Type B pancreatic cell (in vitro differentiated cells): ENCODE results near the gene SLC35B2. TPM values are rescaled to one million over a fixed set of nuclear protein-coding genes. Genes with fewer than 3 reads are reported as not detected.

Source experiments
- DNase-seq: peaks from one replicate; pipeline ENCODE4 v3.0.0; 2021; ENCODE audit warnings: mixed read lengths; ENCODE audit not compliant: unreplicated experiment; ENCODE audit errors: extremely low spot score
- H3K27ac Mint-ChIP-seq: 2 replicates; pipeline ENCODE4 v1.8.0; 2021; ENCODE audit warnings: mild to moderate bottlenecking, mixed read lengths
- H3K27me3 Mint-ChIP-seq: 2 replicates; pipeline ENCODE4 v1.8.0; 2021; ENCODE audit warnings: mixed read lengths
- H3K36me3 Mint-ChIP-seq: 2 replicates; pipeline ENCODE4 v1.8.0; 2021; ENCODE audit warnings: mixed read lengths
- H3K4me1 Mint-ChIP-seq: one replicate; pipeline ENCODE4 v1.8.0; 2021; ENCODE audit warnings: mixed read lengths; ENCODE audit not compliant: unreplicated experiment
- H3K4me3 Mint-ChIP-seq: 2 replicates; pipeline ENCODE4 v1.8.0; 2021; ENCODE audit warnings: mild to moderate bottlenecking, mixed read lengths
- H3K9me3 Mint-ChIP-seq: 2 replicates; pipeline ENCODE4 v1.8.0; 2021; ENCODE audit warnings: mixed read lengths
- total RNA-seq: library from RNA; stranded (reverse); gene quantifications from 2 replicates; pipeline ENCODE4 v1.2.1, GENCODE V29; 2021; ENCODE audit warnings: low replicate concordance
- TF ChIP-seq, protein P1 (sequence below): fragments of 200-600 bp; sonication (generic); conservative IDR thresholded peaks from 2 replicates; pipeline ENCODE4 v1.5.0; 2021; ENCODE audit warnings: antibody characterized with exemption, mild to moderate bottlenecking

The SLC35B2 gene
- total RNA-seq, 1 donor from 2014 or later, result 39.6 TPM

- TF ChIP-seq, protein P1, sequence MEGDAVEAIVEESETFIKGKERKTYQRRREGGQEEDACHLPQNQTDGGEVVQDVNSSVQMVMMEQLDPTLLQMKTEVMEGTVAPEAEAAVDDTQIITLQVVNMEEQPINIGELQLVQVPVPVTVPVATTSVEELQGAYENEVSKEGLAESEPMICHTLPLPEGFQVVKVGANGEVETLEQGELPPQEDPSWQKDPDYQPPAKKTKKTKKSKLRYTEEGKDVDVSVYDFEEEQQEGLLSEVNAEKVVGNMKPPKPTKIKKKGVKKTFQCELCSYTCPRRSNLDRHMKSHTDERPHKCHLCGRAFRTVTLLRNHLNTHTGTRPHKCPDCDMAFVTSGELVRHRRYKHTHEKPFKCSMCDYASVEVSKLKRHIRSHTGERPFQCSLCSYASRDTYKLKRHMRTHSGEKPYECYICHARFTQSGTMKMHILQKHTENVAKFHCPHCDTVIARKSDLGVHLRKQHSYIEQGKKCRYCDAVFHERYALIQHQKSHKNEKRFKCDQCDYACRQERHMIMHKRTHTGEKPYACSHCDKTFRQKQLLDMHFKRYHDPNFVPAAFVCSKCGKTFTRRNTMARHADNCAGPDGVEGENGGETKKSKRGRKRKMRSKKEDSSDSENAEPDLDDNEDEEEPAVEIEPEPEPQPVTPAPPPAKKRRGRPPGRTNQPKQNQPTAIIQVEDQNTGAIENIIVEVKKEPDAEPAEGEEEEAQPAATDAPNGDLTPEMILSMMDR, result no peak
- Mint-ChIP-seq H3K9me3 (no peaks in the 10 kb centered on the region), H3K27ac (no peak overlapping the region), H3K36me3 (no peaks in the 10 kb centered on the region), H3K4me3 (peak overlapping the region; percentile 81), H3K27me3 (peaks cover 60% of the 10 kb centered on the region), H3K4me1 (no peaks in the 10 kb centered on the region)
- no peak for DNase-seq
Observed at GRCh38 chr6:44271914-44272313, 14.6 kb upstream of the SLC35B2 start.

DNA sequence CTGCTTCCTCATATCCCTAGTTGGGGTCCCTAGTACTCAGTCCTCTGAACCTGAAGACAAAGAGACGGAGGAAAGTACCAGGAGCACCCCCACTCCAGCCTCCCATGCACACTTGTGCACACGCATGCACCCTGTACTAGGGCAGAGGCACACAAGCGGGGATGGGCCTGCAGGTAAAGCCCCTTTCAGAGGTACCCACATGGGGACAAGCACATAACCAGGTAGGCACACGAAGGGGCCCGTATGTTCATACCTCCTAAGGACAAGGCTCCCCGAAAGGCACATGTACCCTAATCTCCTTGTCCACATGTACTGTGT, 14.0 kb upstream of the SLC35B2 start:
- Mint-ChIP-seq H3K27ac (no peak overlapping the region), H3K4me3 (peak overlapping the region; percentile 81), H3K4me1 (no peaks in the 10 kb centered on the region), H3K27me3 (peaks cover 60% of the 10 kb centered on the region), H3K36me3 (no peaks in the 10 kb centered on the region), H3K9me3 (no peaks in the 10 kb centered on the region)
- DNase-seq, result no peak
- TF ChIP-seq, protein P1, result no peak

GRCh38 chr6:44270526-44271405, 13.4 kb upstream of the SLC35B2 start:
- no peaks in the 10 kb centered on the region for H3K36me3 Mint-ChIP-seq
- DNase-seq, result no peak
- no peak overlapping the region for H3K27ac Mint-ChIP-seq
- no peaks in the 10 kb centered on the region for H3K4me1 Mint-ChIP-seq
- peak overlapping the region; percentile 81 for H3K4me3 Mint-ChIP-seq
- TF ChIP-seq, protein P1, result no peak
- H3K9me3 Mint-ChIP-seq, result no peaks in the 10 kb centered on the region
- H3K27me3 Mint-ChIP-seq, result peaks cover 60% of the 10 kb centered on the region

- Mint-ChIP-seq H3K36me3 (no peaks in the 10 kb centered on the region), H3K4me3 (peak within 1 kb of the TSS; percentile 83), H3K27ac (no peak within 1 kb of the TSS), H3K27me3 (peaks cover 60% of the 10 kb centered on the region), H3K9me3 (no peaks in the 10 kb centered on the region), H3K4me1 (no peaks in the 10 kb centered on the region)
- DNase-seq, result no peak
- TF ChIP-seq, protein P1, result no peak
Observed at GRCh38 chr6:44269921-44270525, 12.7 kb upstream of the SLC35B2 start, which contains the start of gene TMEM151B. TMEM151B (plus strand) TSS chr6:44270450; CDS start chr6:44270743, 293 bp downstream.

GRCh38 chr6:44269178-44269920, 12.0 kb upstream of the SLC35B2 start:
- H3K27me3 Mint-ChIP-seq, result peaks cover 56% of the 10 kb centered on the region
- peak overlapping the region; percentile 83 for H3K4me3 Mint-ChIP-seq
- no peaks in the 10 kb centered on the region for H3K36me3 Mint-ChIP-seq
- no peak for DNase-seq
- H3K4me1 Mint-ChIP-seq, result peaks cover 5% of the 10 kb centered on the region
- TF ChIP-seq, protein P1, result no peak
- H3K27ac Mint-ChIP-seq, result no peak overlapping the region
- H3K9me3 Mint-ChIP-seq, result no peaks in the 10 kb centered on the region
